MM.1S (cell line): ENCODE results near the gene DNMT3A.

ENCODE experiments used
- DNase-seq: peaks from one replicate; pipeline ENCODE4 v3.0.0-alpha.2; 2015
- H2AFZ ChIP-seq: fragments of 300-600 bp; sonication (generic); 2 replicates; pipeline ENCODE4 v1.6.0; 2016; ENCODE audit warnings: antibody characterized with exemption, low read length
- H3F3A ChIP-seq: fragments of 300-600 bp; sonication (generic); 2 replicates; pipeline ENCODE4 v1.6.1; 2016; ENCODE audit warnings: mild to moderate bottlenecking, antibody characterized with exemption, low read length, moderate library complexity, mixed read lengths; ENCODE audit not compliant: insufficient read depth
- H3K27ac ChIP-seq: fragments of 300-600 bp; sonication (generic); 2 replicates; pipeline ENCODE4 v1.5.1; 2016; ENCODE audit warnings: mild to moderate bottlenecking, low read length
- H3K27me3 ChIP-seq: fragments of 300-600 bp; sonication (generic); replicated peaks from 2 replicates; pipeline ENCODE4 v1.6.0; 2016; ENCODE audit warnings: low read length; ENCODE audit not compliant: insufficient read depth
- H3K36me3 ChIP-seq: fragments of 300-600 bp; sonication (generic); replicated peaks from 2 replicates; pipeline ENCODE4 v1.6.1; 2016; ENCODE audit warnings: mild to moderate bottlenecking, low read length, mixed read lengths; ENCODE audit not compliant: insufficient read depth
- H3K4me1 ChIP-seq: fragments of 300-600 bp; sonication (generic); 2 replicates; pipeline ENCODE4 v1.6.1; 2016; ENCODE audit warnings: low read length, mixed read lengths
- H3K4me2 ChIP-seq: fragments of 300-600 bp; sonication (generic); 2 replicates; pipeline ENCODE4 v1.6.0; 2016; ENCODE audit warnings: low read depth, low read length
- H3K4me3 ChIP-seq: fragments of 300-600 bp; sonication (generic); 2 replicates; pipeline ENCODE4 v1.5.1; 2016; ENCODE audit warnings: low read length, mixed read lengths
- H3K79me2 ChIP-seq: fragments of 300-600 bp; sonication (generic); 2 replicates; pipeline ENCODE4 v1.6.1; 2016; ENCODE audit warnings: mixed run types, low read length, mixed read lengths
- H3K9ac ChIP-seq: fragments of 300-600 bp; sonication (generic); 2 replicates; pipeline ENCODE4 v1.6.1; 2016; ENCODE audit warnings: low read length, mixed read lengths
- H3K9me2 ChIP-seq: fragments of 300-600 bp; sonication (generic); replicated peaks from 2 replicates; pipeline ENCODE4 v1.6.1; 2016; ENCODE audit warnings: mild to moderate bottlenecking, low read length, mixed read lengths; ENCODE audit not compliant: insufficient read depth
- H3K9me3 ChIP-seq: fragments of 300-600 bp; sonication (generic); replicated peaks from 2 replicates; pipeline ENCODE4 v1.6.1; 2016; ENCODE audit warnings: mild to moderate bottlenecking, low read length, mixed read lengths; ENCODE audit not compliant: insufficient read depth
- H4K20me1 ChIP-seq: fragments of 300-600 bp; sonication (generic); 2 replicates; pipeline ENCODE4 v1.6.1; 2016; ENCODE audit warnings: mild to moderate bottlenecking, low read length, moderate library complexity, mixed read lengths; ENCODE audit not compliant: insufficient read depth
- CTCF ChIP-seq: fragments of 300-600 bp; sonication (generic); IDR thresholded peaks from 2 replicates; pipeline ENCODE4 v1.5.1; 2016; ENCODE audit warnings: antibody characterized with exemption, low read length, mixed read lengths
- EZH2 ChIP-seq: fragments of 300-600 bp; sonication (generic); optimal IDR thresholded peaks from 2 replicates; pipeline ENCODE3; 2017; ENCODE audit warnings: low read depth, mild to moderate bottlenecking, antibody characterized with exemption, low read length, mixed read lengths
- EZH2phosphoT487 ChIP-seq: fragments of 300-600 bp; sonication (generic); IDR thresholded peaks from 2 replicates; pipeline ENCODE4 v1.6.1; 2018; ENCODE audit warnings: antibody characterized with exemption, low read length

Gene DNMT3A

GRCh38 chr2:25358836-25359235, 17.1 kb upstream of the DNMT3A start:
- Histone ChIP-seq H3K27ac (no peak overlapping the region), H3K36me3 (no peaks in the 10 kb centered on the region), H3F3A (peaks cover 5% of the 10 kb centered on the region), H4K20me1 (no peaks in the 10 kb centered on the region), H3K27me3 (no peaks in the 10 kb centered on the region; the same call in 1 of the 2 replicates), H3K4me1 (no peaks in the 10 kb centered on the region), H3K79me2 (no peaks in the 10 kb centered on the region), H3K9me3 (no peaks in the 10 kb centered on the region), H3K9me2 (no peaks in the 10 kb centered on the region), H3K4me3 (no peak overlapping the region), H3K9ac (no peak overlapping the region), H2AFZ (no peak overlapping the region), H3K4me2 (no peak overlapping the region)
- no peak for DNase-seq
- TF ChIP-seq EZH2phosphoT487 (no peak), EZH2 (no peak), CTCF (no peak)

- TF ChIP-seq EZH2phosphoT487: no peak
- no peak for TF ChIP-seq CTCF
- no peak for TF ChIP-seq EZH2
- no peak overlapping the region for H2AFZ ChIP-seq
- no peaks in the 10 kb centered on the region for H3K79me2 ChIP-seq
- no peaks in the 10 kb centered on the region for H3K4me1 ChIP-seq
- no peaks in the 10 kb centered on the region; the same call in 1 of the 2 replicates for H3K27me3 ChIP-seq
- no peak overlapping the region for H3K4me2 ChIP-seq
- DNase-seq: no peak
- H3K9me2 ChIP-seq: no peaks in the 10 kb centered on the region
- no peak overlapping the region for H3K4me3 ChIP-seq
- no peaks in the 10 kb centered on the region for H4K20me1 ChIP-seq
- no peak overlapping the region for H3K27ac ChIP-seq
- peaks cover 5% of the 10 kb centered on the region for H3F3A ChIP-seq
- no peak overlapping the region for H3K9ac ChIP-seq
- no peaks in the 10 kb centered on the region for H3K36me3 ChIP-seq
- no peaks in the 10 kb centered on the region for H3K9me3 ChIP-seq
Measured at GRCh38 chr2:25358249-25358815, 16.6 kb upstream of the DNMT3A start.

- no peak for DNase-seq
- Histone ChIP-seq H3K4me2 (no peak overlapping the region), H2AFZ (no peak overlapping the region), H3F3A (no peaks in the 10 kb centered on the region), H3K9me2 (no peaks in the 10 kb centered on the region), H3K27ac (no peak overlapping the region), H3K27me3 (no peaks in the 10 kb centered on the region; the same call in 1 of the 2 replicates), H3K9me3 (no peaks in the 10 kb centered on the region), H3K9ac (no peak overlapping the region), H3K36me3 (no peaks in the 10 kb centered on the region), H4K20me1 (no peaks in the 10 kb centered on the region), H3K4me1 (peaks cover 10% of the 10 kb centered on the region), H3K4me3 (no peak overlapping the region), H3K79me2 (no peaks in the 10 kb centered on the region)
- TF ChIP-seq CTCF: no peak
- no peak for TF ChIP-seq EZH2
- TF ChIP-seq EZH2phosphoT487: no peak
Measured at GRCh38 chr2:25356088-25356487, 14.4 kb upstream of the DNMT3A start.
